22Rv1 (cell line): ENCODE measurements around the gene C3orf33.

Experiments
- ZFX ChIP-seq: fragments of 450-650 bp; IDR thresholded peaks from 2 replicates; pipeline ENCODE4 v1.6.1; 2017; ENCODE audit warnings: antibody characterized with exemption, borderline replicate concordance
- TF ChIP-seq, protein P1 (sequence below): fragments of 450-650 bp; IDR thresholded peaks from 2 replicates; pipeline ENCODE4 v1.5.1; 2017; ENCODE audit warnings: mild to moderate bottlenecking

DNA sequence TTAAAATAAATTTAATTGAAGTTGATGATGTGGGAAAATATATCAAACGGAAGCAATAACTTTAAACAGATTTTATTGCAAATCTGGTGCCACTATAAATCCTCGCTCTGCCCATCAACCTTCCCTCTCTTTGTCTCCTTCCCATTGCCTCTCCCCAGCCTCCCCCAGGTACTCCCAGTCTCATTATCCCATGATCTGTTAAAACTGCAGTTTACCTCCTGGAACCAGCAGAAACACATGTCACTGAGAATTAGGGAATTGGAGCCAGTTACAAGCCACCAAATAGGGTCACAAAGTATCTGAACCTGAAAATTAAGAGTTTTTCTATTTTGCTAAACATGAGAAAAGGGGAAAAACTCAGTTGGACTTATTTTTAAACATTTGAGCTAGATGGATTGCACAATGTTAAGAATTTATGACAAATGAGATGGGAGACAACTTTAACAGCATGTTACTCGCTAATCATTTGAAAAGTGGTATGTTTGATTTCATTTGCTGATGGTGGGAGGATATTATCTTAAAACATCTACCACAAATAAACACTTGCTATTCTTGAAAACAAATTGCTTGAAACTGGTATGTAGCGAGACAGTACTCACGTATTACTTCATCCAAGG lies 63.6 kb downstream of the C3orf33 start:
- TF ChIP-seq, protein P1, sequence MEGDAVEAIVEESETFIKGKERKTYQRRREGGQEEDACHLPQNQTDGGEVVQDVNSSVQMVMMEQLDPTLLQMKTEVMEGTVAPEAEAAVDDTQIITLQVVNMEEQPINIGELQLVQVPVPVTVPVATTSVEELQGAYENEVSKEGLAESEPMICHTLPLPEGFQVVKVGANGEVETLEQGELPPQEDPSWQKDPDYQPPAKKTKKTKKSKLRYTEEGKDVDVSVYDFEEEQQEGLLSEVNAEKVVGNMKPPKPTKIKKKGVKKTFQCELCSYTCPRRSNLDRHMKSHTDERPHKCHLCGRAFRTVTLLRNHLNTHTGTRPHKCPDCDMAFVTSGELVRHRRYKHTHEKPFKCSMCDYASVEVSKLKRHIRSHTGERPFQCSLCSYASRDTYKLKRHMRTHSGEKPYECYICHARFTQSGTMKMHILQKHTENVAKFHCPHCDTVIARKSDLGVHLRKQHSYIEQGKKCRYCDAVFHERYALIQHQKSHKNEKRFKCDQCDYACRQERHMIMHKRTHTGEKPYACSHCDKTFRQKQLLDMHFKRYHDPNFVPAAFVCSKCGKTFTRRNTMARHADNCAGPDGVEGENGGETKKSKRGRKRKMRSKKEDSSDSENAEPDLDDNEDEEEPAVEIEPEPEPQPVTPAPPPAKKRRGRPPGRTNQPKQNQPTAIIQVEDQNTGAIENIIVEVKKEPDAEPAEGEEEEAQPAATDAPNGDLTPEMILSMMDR = no peak
- TF ChIP-seq ZFX = no peak
